ENCODE data around the gene DNPEP.

- TF ChIP-seq, protein P1, sequence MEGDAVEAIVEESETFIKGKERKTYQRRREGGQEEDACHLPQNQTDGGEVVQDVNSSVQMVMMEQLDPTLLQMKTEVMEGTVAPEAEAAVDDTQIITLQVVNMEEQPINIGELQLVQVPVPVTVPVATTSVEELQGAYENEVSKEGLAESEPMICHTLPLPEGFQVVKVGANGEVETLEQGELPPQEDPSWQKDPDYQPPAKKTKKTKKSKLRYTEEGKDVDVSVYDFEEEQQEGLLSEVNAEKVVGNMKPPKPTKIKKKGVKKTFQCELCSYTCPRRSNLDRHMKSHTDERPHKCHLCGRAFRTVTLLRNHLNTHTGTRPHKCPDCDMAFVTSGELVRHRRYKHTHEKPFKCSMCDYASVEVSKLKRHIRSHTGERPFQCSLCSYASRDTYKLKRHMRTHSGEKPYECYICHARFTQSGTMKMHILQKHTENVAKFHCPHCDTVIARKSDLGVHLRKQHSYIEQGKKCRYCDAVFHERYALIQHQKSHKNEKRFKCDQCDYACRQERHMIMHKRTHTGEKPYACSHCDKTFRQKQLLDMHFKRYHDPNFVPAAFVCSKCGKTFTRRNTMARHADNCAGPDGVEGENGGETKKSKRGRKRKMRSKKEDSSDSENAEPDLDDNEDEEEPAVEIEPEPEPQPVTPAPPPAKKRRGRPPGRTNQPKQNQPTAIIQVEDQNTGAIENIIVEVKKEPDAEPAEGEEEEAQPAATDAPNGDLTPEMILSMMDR (conservative IDR thresholded peaks at IDR 0.05; ENCODE audit: low read length) = no peak
- no peak for TF ChIP-seq EZH2phosphoT487 (IDR thresholded peaks at IDR 0.05; ENCODE audit: borderline replicate concordance, low read depth, low read length)
Observed at GRCh38 chr2:219406861-219407230, 19.1 kb upstream of the DNPEP start.

Measured in OCI-LY7 (cell line).